Heart left ventricle (tissue), 13 donors: Measurements from ENCODE around the gene DDR2.

Experiments used
- CTCF ChIP-seq, 12 donors: fragments of 200-600 bp; sonication (generic) in 4 of 12; IDR thresholded peaks; one replicate each; pipeline versions ENCODE4 v1.5.0 to v1.8.0; 2018 to 2022; ENCODE audit warnings: antibody characterized with exemption in 12 of 12, mild to moderate bottlenecking in 5 of 12
- POLR2A ChIP-seq, 2 donors: fragments of 450-650 bp; IDR thresholded peaks; one replicate each; pipeline ENCODE4 v1.6.1; 2017; ENCODE audit warnings: antibody characterized with exemption in 2 of 2, mild to moderate bottlenecking in 2 of 2, moderate library complexity in 2 of 2
- donor health status: ischemic (EF 13 %, LVEDD 7.1; RV severe dilation, severe dysfunction).
- donor health status: DM: no; HTN: yes; CAD: no.
- donor health status: DM: no; HTN: no; CAD: no.
- donor health status: ischemic (EF 25% LVEDD 6.9; RV normal size, moderate dysfunction).
- donor health status: ischemic (EF 25% LVEDD 5.7; RV mildly dilated, moderate dysfunction).
- donor health status: ischemic (EF 35%, LVEDD 5.7; RV mildly dilated, moderate dysfunction).
- donor health status: nonischemic (EF 11% LVEDD 7.7; RV severe dilation, severe dysfunction).
- donor health status: DM: yes; HTN: yes; CAD: no.
- donor health status: PGD.
- donor health status: ischemic (EF 29% LVEDD 5.4; RV normal size, mild dysfunction).
- donor health status: nonischemic (EF 23%, LVEDD 6.1; RV moderate dilation, normal function).

DNA sequence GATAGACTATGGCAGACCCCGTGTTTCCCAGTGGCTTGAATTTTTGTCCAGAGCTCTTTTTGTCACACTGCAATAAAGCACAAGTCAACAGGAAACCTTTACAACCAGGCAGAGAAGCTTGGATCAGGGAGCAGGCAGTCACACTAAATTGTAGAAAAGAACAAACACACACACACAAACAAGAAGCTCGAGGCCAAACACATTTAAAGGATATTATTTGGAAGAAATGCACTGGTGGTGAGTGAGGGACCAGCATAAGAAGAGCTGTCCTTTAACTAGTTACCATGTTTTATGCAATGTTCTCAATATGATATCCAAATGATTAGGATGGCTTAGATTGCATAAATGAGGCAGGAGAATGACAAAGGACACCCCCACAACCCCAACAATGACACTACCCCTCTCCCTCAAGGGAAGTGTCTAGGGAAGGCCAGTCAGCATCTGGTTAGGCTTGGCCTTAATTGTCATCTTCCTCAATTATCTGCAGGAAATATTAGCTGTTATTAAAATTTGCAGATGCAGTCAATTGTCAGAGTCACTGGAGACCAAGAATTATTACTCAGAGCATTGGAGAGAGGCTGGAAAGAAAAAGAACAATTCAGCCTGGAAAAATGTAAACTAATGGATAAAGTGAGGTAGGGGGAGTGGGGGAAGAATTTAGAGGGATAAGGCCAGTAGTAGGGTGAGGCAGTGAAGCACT lies 35.3 kb downstream of the DDR2 start:
- no peak for TF ChIP-seq CTCF (IDR thresholded peaks at IDR 0.05)
- no peak for TF ChIP-seq POLR2A (IDR thresholded peaks at IDR 0.05)
